ENCODE results near the gene GREM1.

The GREM1 gene

DNA sequence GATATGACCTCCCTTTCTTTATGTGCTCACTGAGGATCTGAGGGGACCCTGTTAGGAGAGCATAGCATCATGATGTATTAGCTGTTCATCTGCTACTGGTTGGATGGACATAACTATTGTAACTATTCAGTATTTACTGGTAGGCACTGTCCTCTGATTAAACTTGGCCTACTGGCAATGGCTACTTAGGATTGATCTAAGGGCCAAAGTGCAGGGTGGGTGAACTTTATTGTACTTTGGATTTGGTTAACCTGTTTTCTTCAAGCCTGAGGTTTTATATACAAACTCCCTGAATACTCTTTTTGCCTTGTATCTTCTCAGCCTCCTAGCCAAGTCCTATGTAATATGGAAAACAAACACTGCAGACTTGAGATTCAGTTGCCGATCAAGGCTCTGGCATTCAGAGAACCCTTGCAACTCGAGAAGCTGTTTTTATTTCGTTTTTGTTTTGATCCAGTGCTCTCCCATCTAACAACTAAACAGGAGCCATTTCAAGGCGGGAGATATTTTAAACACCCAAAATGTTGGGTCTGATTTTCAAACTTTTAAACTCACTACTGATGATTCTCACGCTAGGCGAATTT, 14.9 kb downstream of the GREM1 start:
- DNase-seq, result no peak

DNA sequence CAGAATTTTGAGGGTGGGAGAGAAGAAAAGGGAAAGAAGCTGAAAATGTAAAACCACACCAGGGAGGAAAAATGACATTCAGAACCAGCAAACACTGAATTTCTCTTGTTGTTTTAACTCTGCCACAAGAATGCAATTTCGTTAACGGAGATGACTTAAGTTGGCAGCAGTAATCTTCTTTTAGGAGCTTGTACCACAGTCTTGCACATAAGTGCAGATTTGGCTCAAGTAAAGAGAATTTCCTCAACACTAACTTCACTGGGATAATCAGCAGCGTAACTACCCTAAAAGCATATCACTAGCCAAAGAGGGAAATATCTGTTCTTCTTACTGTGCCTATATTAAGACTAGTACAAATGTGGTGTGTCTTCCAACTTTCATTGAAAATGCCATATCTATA, 15.5 kb downstream of the GREM1 start:
- no peak for DNase-seq

DNA sequence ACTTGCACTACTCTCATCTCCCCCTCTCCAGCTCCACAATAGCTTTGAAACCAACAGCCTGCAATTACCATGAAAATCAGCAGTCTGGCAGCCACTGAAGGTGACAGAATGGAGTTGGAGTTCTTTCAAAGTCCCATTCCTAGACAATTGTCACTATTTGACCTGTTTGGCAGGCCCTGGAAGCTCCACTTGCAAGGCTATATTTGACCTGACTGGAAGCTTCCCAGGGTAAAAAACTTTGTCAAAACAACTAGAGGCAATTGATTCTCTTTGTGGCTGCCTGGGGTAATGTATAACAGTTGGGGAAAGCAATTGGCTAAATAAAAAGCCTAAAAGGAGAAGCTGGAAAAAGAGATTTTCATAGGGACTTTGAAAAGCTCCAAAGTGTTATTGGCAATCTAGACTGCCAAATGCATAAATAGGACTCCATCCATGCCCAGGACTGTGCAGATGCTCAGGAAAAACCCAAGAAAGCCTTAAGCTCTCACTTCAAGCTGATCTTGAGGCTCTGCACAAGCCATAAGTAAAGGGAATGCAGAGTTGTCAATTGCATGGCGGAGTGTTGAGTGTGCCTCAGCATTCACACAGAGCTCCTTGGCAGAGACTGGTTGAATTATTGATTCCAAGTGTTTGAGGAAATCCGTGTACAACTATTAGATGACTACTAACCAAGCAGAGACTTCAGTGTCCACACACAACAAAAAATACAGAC, 18.3 kb downstream of the GREM1 start:
- DNase-seq, result no peak

DNA sequence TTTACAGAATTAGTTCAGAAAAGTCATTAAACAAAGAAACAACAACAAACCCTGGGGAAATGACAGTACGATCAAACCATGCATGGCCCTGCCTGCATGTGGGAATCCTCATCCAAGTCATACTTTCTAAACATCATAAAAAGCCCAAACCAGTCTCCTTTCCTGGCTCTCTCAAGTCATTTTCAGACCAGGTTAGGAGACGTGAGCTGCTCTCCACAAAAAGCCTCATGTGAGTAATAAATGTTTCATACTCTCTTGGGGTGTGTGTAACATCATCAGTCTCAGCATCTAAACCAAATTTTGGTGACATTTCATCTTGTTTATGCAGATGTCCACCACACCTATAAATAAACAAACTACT, 18.9 kb downstream of the GREM1 start:
- DNase-seq, result no peak

GRCh38 chr15:32737304-32737703, 19.5 kb downstream of the GREM1 start:
- no peak for DNase-seq

DNA sequence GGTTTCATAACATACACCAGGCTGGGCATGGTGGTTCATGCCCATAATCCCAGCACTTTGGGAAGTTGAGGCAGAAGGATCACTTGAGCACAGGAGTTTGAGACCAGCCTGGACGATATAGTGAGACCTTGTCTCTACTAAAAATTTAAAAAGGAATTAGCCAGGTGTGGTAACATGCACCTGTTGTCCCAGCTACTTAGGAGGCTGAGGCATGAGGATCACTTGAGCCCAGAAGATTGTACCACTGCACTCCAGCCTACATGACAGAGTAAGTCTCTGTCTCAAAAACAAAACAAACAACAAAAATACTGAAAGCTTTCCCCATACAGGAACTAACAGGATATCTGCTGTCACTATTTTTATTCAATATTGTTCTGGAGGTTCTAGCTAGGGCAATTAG, 20.9 kb downstream of the GREM1 start:
- DNase-seq, result no peak

GRCh38 chr15:32739522-32740063, 21.8 kb downstream of the GREM1 start:
- DNase-seq, result no peak

- no peak for DNase-seq
Measured at GRCh38 chr15:32743411-32744140, 25.8 kb downstream of the GREM1 start.

DNA sequence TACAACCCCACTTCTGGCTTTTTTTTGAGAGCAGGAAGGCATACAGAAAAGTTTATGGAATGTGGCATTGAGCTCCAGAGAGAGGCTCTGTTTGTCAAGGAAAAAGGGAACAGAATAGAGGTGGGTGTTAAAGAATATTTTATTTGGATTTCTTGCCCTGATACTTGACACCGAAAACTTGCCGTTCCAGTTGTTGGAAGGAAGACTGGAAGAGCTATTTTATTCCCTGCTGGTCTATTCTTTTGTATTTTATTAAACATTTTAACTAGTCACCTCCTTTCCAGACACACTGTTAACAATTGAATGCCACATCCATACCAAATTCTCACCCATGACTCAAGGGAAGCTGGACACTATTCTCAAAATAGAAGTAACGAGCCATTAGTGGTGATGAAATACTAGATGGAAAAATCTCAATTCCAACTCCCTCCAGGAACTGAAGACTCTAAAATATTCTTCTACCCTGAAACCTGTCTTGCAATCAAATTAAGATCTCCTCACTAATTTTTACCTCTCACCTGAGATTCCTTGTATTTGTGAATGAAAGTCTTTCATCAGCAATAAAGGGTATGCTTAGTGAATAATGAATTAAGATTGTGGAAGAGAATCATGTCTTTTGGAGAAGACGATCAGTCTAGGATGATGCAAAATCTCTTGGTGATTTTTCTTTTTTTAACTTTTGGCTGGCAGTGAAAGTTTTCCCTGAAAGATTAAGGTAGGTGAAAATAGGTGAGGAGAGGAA, 28.5 kb downstream of the GREM1 start:
- DNase-seq, result no peak

- DNase-seq, result no peak
Measured at GRCh38 chr15:32747921-32748342, 30.1 kb downstream of the GREM1 start.

- DNase-seq, result no peak
Measured at GRCh38 chr15:32750979-32751378, 33.2 kb downstream of the GREM1 start.

- no peak for DNase-seq
Measured at GRCh38 chr15:32757426-32757825, 39.6 kb downstream of the GREM1 start.

- DNase-seq, result no peak
Measured at GRCh38 chr15:32763295-32763694, 45.5 kb downstream of the GREM1 start.

DNA sequence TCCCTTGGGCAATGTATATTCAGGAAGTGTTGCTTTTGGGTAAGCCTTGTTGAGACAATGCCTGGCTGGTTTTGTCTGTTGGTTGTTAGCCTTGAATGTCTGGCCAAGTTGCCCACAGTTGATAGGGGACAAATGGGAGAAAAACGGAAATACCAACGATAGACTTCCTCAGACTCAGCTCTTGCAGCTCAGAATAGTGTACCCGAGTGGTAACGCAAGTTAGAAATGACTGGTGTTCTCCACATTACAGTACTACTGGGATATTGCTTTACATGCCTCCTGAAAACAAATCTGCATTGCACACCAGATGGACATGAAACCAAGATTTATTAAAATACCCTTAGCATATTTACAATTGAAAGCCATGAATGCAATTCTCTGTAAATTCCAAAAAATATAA, 47.4 kb downstream of the GREM1 start:
- no peak for DNase-seq

GRCh38 chr15:32766101-32766500, 48.3 kb downstream of the GREM1 start:
- no peak for DNase-seq

DNA sequence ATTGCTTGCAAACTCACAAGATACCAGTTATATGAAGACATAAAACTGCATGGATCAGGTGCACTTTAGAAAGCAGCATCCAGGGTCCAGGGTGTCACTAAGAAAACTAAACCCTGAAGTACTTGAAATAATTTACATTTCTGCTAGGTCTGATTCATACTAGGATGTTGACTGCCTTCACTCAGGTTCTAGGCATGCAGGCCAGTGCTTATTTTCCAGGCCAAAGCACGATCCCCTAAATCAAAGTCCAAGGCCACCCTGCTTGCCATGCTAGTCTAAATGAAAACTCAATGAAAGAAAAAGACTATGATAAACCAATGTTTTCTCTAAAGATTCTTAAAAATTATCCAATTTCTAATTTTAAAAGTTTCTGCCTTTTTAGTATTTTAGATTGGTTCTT, 49.4 kb downstream of the GREM1 start:
- DNase-seq, result no peak

DNA sequence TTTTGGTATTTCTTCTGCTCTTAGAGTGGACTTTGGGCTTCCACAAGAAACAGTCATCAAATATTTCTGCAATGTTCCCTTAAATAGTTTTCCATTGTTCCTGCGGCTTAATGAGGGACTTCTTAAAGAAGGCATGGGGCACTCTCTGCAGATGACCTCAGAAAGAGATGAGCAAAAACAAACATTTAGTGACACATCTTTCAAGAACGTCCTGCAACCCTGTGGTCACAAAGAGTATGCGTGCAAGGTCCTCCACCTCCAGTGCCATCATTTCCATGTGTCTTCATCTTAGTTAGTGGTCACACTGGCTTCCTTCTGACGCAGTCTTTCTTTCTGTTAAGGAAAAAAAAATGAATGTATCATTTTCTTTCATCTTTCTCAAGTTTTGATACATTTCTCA, 56.2 kb downstream of the GREM1 start:
- DNase-seq, result no peak

GRCh38 chr15:32775103-32775502, 57.3 kb downstream of the GREM1 start:
- DNase-seq, result no peak

GRCh38 chr15:32778391-32779176, 60.8 kb downstream of the GREM1 start:
- DNase-seq, result no peak

DNA sequence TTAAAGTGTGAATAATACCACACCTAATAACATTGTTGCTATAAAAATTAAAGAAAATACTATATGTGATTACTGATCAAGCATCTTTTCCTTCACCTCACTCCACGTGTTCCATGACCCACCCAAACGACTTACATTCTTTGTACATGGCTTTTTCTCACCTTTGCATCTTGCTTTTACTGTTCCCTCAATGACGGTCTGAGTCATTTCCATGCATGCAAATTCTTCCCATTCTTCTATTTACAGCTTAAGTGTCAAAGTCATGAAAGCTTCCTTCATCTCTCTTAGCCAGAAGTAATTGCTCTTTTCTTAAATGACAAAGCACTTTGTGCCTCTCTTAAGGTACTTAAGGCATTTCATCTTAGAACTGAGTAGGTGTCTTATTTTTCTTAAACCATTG, 64.0 kb downstream of the GREM1 start:
- DNase-seq, result no peak

DNA sequence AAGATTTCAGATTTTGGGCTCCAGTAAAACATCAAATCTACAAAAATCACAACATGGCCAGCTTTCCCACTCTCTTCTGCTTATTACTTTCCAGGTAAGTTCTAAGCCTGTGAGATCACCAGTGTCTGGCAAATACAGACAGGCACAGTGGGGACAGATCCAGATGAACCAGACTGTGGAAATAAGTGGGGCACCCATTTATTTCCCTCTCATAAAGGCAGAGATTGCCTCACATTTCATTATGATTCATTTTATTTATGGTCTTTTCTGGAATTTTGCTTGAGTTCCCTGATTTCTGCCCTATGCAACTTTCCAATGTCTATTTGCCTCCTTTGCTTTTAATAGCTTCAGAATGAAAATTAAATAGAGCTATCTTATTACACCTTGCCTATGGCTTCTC, 66.8 kb downstream of the GREM1 start:
- no peak for DNase-seq

- no peak for DNase-seq
Measured at GRCh38 chr15:32786906-32787305, 69.1 kb downstream of the GREM1 start.
